Aorta (tissue), 5 donors: ENCODE results near the gene PSMD1. TPM values are rescaled to one million over a fixed set of nuclear protein-coding genes. Genes with fewer than 3 reads are reported as not detected.
A peak's percentile ranks its signal among the peaks of the same experiment; 100 is the strongest.

Experiments used
- ATAC-seq: fragments of 200-7000 bp; cut with Tn5 transposase; one replicate; pipeline ENCODE4 v1.9.1; 2022; ENCODE audit warnings: moderate library complexity; ENCODE audit not compliant: low FRiP score
- DNase-seq, 2 donors: peaks; one replicate each; pipeline ENCODE4 v3.0.0-alpha.2; 2020
- H3K27ac ChIP-seq, 2 donors: one replicate each; pipeline ENCODE4 v1.5.1; 2013; ENCODE audit warnings: low read length in 2 of 2, mild to moderate bottlenecking in 2 of 2, moderate library complexity in 2 of 2, control low read depth in 1 of 2, inconsistent platforms in 1 of 2, low read depth in 1 of 2
- H3K27me3 ChIP-seq, 2 donors: one replicate each; pipeline ENCODE4 v1.6.1; 2013; ENCODE audit warnings: control low read depth in 1 of 2, low read length in 1 of 2, mild to moderate bottlenecking in 1 of 2, moderate library complexity in 1 of 2; ENCODE audit not compliant: insufficient read depth in 2 of 2, control insufficient read depth in 1 of 2
- H3K36me3 ChIP-seq, 2 donors: one replicate each; pipeline ENCODE4 v1.6.1; 2013; ENCODE audit warnings: control low read depth in 1 of 2, low read length in 1 of 2, mild to moderate bottlenecking in 1 of 2; ENCODE audit not compliant: insufficient read depth in 2 of 2, control insufficient read depth in 1 of 2
- H3K4me1 ChIP-seq, 2 donors: one replicate each; pipeline ENCODE4 v1.6.1; 2013; ENCODE audit warnings: low read length in 2 of 2, control low read depth in 1 of 2, mild to moderate bottlenecking in 1 of 2, moderate library complexity in 1 of 2; ENCODE audit not compliant: insufficient read depth in 2 of 2, control insufficient read depth in 1 of 2
- H3K4me3 ChIP-seq, 2 donors: one replicate each; pipeline ENCODE4 v1.5.1; 2013; ENCODE audit warnings: low read length in 2 of 2, control low read depth in 1 of 2, mild to moderate bottlenecking in 1 of 2
- H3K9me3 ChIP-seq: one replicate; pipeline ENCODE4 v1.6.1; 2013; ENCODE audit warnings: mild to moderate bottlenecking, low read length; ENCODE audit not compliant: control insufficient read depth
- WGBS, 2 donors: extraction: QIAGEN DNeasy Blood & Tissue Kit; methylation state at CpG; one replicate each; pipeline ENCODE4 v1.1.7; 2013; 5-methylcytosine and 5-hydroxymethylcytosine counted together
- intact Hi-C, 2 donors: fragments of 100-400 bp; cut with DNase I; formaldehyde crosslinking; loops; one replicate each; pipeline versions ENCODE4 v1.14.2 to v1.15.0; 2022
- polyA plus RNA-seq, 2 donors: library from polyadenylated mRNA; stranded (reverse); fragments of 200-250 nt; gene quantifications; one replicate each; pipeline ENCODE4 v1.2.3, GENCODE V29; 2013
- total RNA-seq, 2 donors: library from RNA; stranded (reverse); fragmentation: NEBNext Ultra II Directional; extraction: Animal tissue kit (Norgen Biotek cat#: 25700); gene quantifications; one replicate each; pipeline ENCODE4 v1.2.1, GENCODE V29; 2021
- donor health status: healthy with polysubstance abuse.
- donor health status: Bipolar disorder and iron deficiency.
- donor health status: DM: no; HTN: no; CAD: no.
- donor health status: DM: no; HTN: no; CAD: no.
- donor health status: DM: yes; HTN: yes; CAD: no.

Gene PSMD1
- total and polyA plus RNA-seq, 4 donors: 27.8 to 69.7 (median 51.5) TPM

GRCh38 chr2:231127480-231127879 lies 70.8 kb downstream of the PSMD1 start:
- 97 to 98% methylated on average over 9 of the region's 9 CpGs for WGBS, 2 donors
- Histone ChIP-seq H3K27ac (no peak overlapping the region), H3K9me3 (no peaks in the 10 kb centered on the region), H3K4me3 (no peak overlapping the region), H3K27me3 (no peaks in the 10 kb centered on the region), H3K36me3 (no peaks in the 10 kb centered on the region), H3K4me1 (no peaks in the 10 kb centered on the region)
- ATAC-seq (no peak), DNase-seq (no peak)
- intact Hi-C loops: loop anchor here in 1 of 2 donors (5.0 kb wide), 1 partner anchor 35 kb away; no protein-coding TSS in a partner anchor

- DNase-seq (no peak), ATAC-seq (no peak)
- no peaks in the 10 kb centered on the region for H3K36me3 ChIP-seq
- no peaks in the 10 kb centered on the region for H3K4me1 ChIP-seq
- intact Hi-C loops: loop anchor here in 1 of 2 donors (5.0 kb wide), 1 partner anchor 34 kb away; no protein-coding TSS in a partner anchor
- 96 to 100% methylated on average over 1 of the region's 1 CpG for WGBS, 2 donors
- no peak overlapping the region for H3K27ac ChIP-seq
- H3K4me3 ChIP-seq: no peak overlapping the region
- H3K27me3 ChIP-seq: no peaks in the 10 kb centered on the region
- H3K9me3 ChIP-seq: no peaks in the 10 kb centered on the region
Observed at GRCh38 chr2:231127936-231128335, 71.3 kb downstream of the PSMD1 start.

- ATAC-seq (no peak), DNase-seq (no peak)
- intact Hi-C loops: loop anchor here in 1 of 2 donors (5.0 kb wide), 1 partner anchor 34 kb away; no protein-coding TSS in a partner anchor
- H3K4me1 ChIP-seq: peaks cover 0 to 3% of the 10 kb centered on the region in 2 donors
- no peaks in the 10 kb centered on the region for H3K9me3 ChIP-seq
- no peaks in the 10 kb centered on the region for H3K27me3 ChIP-seq
- H3K27ac ChIP-seq: no peak overlapping the region
- no peaks in the 10 kb centered on the region for H3K36me3 ChIP-seq
- no peak overlapping the region for H3K4me3 ChIP-seq
Observed at GRCh38 chr2:231128541-231128940, 71.9 kb downstream of the PSMD1 start.

- DNase-seq (no peak), ATAC-seq (no peak)
- WGBS, 2 donors: 95 to 100% methylated on average over 1 of the region's 1 CpG
- Histone ChIP-seq H3K4me3 (no peak overlapping the region), H3K27ac (no peak overlapping the region), H3K36me3 (no peaks in the 10 kb centered on the region), H3K9me3 (no peaks in the 10 kb centered on the region), H3K27me3 (no peaks in the 10 kb centered on the region), H3K4me1 (peaks cover 0 to 4% of the 10 kb centered on the region in 2 donors)
- intact Hi-C loops: loop anchor here in 1 of 2 donors (5.0 kb wide), 1 partner anchor 33 kb away; no protein-coding TSS in a partner anchor
Observed at GRCh38 chr2:231129216-231129615, 72.5 kb downstream of the PSMD1 start.

GRCh38 chr2:231130336-231131056 lies 73.8 kb downstream of the PSMD1 start:
- Histone ChIP-seq H3K4me1 (peaks cover 0 to 8% of the 10 kb centered on the region in 2 donors), H3K27me3 (no peaks in the 10 kb centered on the region), H3K9me3 (no peaks in the 10 kb centered on the region), H3K27ac (peak overlapping the region in 1 of 2 donors; percentile 68), H3K36me3 (no peaks in the 10 kb centered on the region), H3K4me3 (no peak overlapping the region)
- DNase-seq (no peak), ATAC-seq (no peak)
- intact Hi-C loops: no loop called here
- 72 to 75% methylated on average over 6 of the region's 6 CpGs for WGBS, 2 donors

GRCh38 chr2:231132129-231132528 lies 75.5 kb downstream of the PSMD1 start:
- no peaks in the 10 kb centered on the region for H3K27me3 ChIP-seq
- DNase-seq: no peak
- H3K9me3 ChIP-seq: no peaks in the 10 kb centered on the region
- H3K4me3 ChIP-seq: no peak overlapping the region
- peaks cover 0 to 8% of the 10 kb centered on the region in 2 donors for H3K4me1 ChIP-seq
- peak; percentile 52 for ATAC-seq
- intact Hi-C loops: loop anchor here in 1 of 2 donors (2.0 kb wide), 1 partner anchor 59 kb away; no protein-coding TSS in a partner anchor
- WGBS, 2 donors: 0 to 8% methylated on average over 1 of the region's 1 CpG
- H3K36me3 ChIP-seq: no peaks in the 10 kb centered on the region
- H3K27ac ChIP-seq: no peak overlapping the region

- Histone ChIP-seq H3K27ac (peak overlapping the region in 1 of 2 donors; percentile 14), H3K4me3 (no peak overlapping the region)
- 34 to 51% methylated on average over 1 of the region's 1 CpG for WGBS, 2 donors
Observed at GRCh38 chr2:231133365-231134099, 76.9 kb downstream of the PSMD1 start.

GRCh38 chr2:231134910-231135655 lies 78.4 kb downstream of the PSMD1 start:
- Histone ChIP-seq H3K4me3 (no peak overlapping the region), H3K27me3 (no peaks in the 10 kb centered on the region), H3K9me3 (no peaks in the 10 kb centered on the region), H3K27ac (no peak overlapping the region), H3K4me1 (peaks cover 0 to 8% of the 10 kb centered on the region in 2 donors), H3K36me3 (no peaks in the 10 kb centered on the region)
- 98 to 100% methylated on average over 1 of the region's 1 CpG for WGBS, 2 donors
- intact Hi-C loops: no loop called here
- DNase-seq: no peak
- no peak for ATAC-seq

More at GRCh38 chr2:231133365-231134099, 76.9 kb downstream of the PSMD1 start:
- H3K9me3 ChIP-seq: no peaks in the 10 kb centered on the region
- peaks cover 0 to 8% of the 10 kb centered on the region in 2 donors for H3K4me1 ChIP-seq
- intact Hi-C loops: loop anchor here in 1 of 2 donors (2.0 kb wide), 1 partner anchor 57 kb away; no protein-coding TSS in a partner anchor
- no peaks in the 10 kb centered on the region for H3K36me3 ChIP-seq
- no peak for ATAC-seq
- H3K27me3 ChIP-seq: no peaks in the 10 kb centered on the region
- no peak for DNase-seq
